ENCODE results near the gene CCDC167.

DNA sequence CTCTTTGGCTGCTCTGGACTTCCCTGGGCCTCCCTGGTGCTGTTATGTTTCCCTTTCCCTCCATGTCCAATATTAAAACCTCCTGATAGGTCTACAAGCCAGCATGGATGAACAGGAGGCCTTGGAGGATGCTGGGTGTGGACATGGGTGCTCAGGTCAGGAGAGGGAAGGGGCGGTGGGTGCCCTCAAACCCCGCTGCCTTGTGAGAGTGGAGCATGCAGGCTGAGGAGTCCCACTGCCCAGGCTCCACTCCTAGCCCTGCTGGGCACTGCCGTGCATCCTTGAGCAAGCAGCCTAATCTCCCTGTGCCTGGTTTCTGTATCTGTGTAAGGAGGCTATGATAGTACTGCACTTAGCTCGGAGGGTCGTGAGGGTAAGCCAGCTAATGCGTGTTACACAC is 18.4 kb upstream of the CCDC167 start:
- TF ChIP-seq, protein P1, sequence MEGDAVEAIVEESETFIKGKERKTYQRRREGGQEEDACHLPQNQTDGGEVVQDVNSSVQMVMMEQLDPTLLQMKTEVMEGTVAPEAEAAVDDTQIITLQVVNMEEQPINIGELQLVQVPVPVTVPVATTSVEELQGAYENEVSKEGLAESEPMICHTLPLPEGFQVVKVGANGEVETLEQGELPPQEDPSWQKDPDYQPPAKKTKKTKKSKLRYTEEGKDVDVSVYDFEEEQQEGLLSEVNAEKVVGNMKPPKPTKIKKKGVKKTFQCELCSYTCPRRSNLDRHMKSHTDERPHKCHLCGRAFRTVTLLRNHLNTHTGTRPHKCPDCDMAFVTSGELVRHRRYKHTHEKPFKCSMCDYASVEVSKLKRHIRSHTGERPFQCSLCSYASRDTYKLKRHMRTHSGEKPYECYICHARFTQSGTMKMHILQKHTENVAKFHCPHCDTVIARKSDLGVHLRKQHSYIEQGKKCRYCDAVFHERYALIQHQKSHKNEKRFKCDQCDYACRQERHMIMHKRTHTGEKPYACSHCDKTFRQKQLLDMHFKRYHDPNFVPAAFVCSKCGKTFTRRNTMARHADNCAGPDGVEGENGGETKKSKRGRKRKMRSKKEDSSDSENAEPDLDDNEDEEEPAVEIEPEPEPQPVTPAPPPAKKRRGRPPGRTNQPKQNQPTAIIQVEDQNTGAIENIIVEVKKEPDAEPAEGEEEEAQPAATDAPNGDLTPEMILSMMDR (IDR thresholded peaks at IDR 0.05), result no peak
- no peak for TF ChIP-seq EZH2 (IDR thresholded peaks at IDR 0.05; ENCODE audit: borderline replicate concordance, insufficient read depth, low read depth, low read length, poor library complexity, severe bottlenecking)

All from B cell (primary cell).